ENCODE measurements around the gene STOX2. TPM values are rescaled to one million over a fixed set of nuclear protein-coding genes. Genes with fewer than 3 reads are reported as not detected.

The STOX2 gene
- total RNA-seq, 5 donors from 2014 or later (not counting 1 experiment from before 2014, with no cell fraction given): 0.22 to 0.50 TPM; not detected in 3

DNA sequence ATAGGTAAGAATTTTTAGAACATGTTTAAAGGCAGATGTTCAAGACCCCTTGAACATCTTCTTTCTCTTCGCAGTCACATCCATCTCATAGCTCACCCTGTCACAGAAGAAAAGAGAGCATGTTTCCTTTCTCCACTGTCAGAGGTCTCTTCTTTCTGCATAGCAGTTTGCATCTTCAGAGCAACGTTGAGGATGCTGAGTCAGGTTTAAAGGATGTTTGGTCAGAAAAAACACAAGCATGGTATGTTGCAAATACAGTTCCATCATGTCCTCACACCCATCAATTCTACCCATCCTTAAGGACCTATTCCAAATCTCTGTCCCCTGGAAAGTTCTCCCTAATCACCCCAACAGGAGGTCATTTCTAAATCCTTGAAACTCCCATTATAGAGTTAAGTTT is 84.8 kb downstream of the STOX2 start:
- Mint-ChIP-seq H3K9me3 (no peaks in the 10 kb centered on the region), H3K4me3 (no peak overlapping the region), H3K4me1 (no peaks in the 10 kb centered on the region), H3K27me3 (peaks cover 4 to 5% of the 10 kb centered on the region in 2 donors), H3K36me3 (no peaks in the 10 kb centered on the region), H3K27ac (no peak overlapping the region)
- Histone ChIP-seq H3K4me3 (ENCODE audit: control insufficient read depth in 1 of 2, extremely low read depth in 1 of 2, low read length in 1 of 2) (no peak overlapping the region), H3K4me1 (ENCODE audit: control insufficient read depth in 1 of 2, extremely low read depth in 1 of 2, insufficient read depth in 2 of 2, low read length in 2 of 2) (no peaks in the 10 kb centered on the region), H3K36me3 (ENCODE audit: control insufficient read depth in 2 of 2, extremely low read depth in 1 of 2, insufficient read depth in 1 of 2, low read length in 1 of 2) (no peaks in the 10 kb centered on the region), H3K27me3 (replicated peaks in 1 of 2; ENCODE audit: control insufficient read depth in 2 of 2, extremely low read depth in 1 of 2, insufficient read depth in 2 of 2, low read length in 1 of 2) (peaks cover 0 to 12% of the 10 kb centered on the region in 2 experiments), H3K27ac (ENCODE audit: low read length) (no peak overlapping the region), H3K9me3 (no peaks in the 10 kb centered on the region)
- POLR2A ChIA-PET: no interaction called here
- ATAC-seq (replicated peaks in 1 of 4): no peak
- no peak for DNase-seq
- CTCF ChIA-PET: no interaction called here
- no CpG with 5 or more reads among the region's 2 CpGs for WGBS (ENCODE audit: insufficient coverage)

DNA sequence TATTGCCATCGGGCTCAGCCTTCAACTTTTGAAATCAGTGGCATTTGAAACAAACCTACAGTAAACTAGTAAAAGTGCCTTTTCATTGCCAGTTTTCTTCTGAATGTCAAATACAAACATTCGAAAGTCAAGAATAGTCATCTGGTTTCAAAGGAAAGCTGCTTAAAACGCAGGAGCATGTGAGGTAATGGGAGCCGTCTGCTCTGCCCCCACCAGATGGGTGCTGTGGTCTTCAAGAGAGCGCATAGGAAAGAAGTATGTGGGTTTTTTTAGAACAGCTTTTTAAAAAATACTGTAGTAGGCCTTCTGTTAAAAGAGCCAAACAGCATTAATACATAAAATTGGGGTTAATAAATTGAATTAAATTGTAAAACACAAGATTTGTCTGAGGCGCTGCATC is 88.6 kb downstream of the STOX2 start:
- H3K27ac ChIP-seq (ENCODE audit: low read length): no peak overlapping the region
- no peaks in the 10 kb centered on the region for H3K36me3 ChIP-seq (ENCODE audit: control insufficient read depth in 2 of 2, extremely low read depth in 1 of 2, insufficient read depth in 1 of 2, low read length in 1 of 2)
- Mint-ChIP-seq H3K4me1 (no peaks in the 10 kb centered on the region), H3K4me3 (no peak overlapping the region), H3K27ac (no peak overlapping the region), H3K27me3 (peaks cover 5 to 7% of the 10 kb centered on the region in 2 donors), H3K36me3 (no peaks in the 10 kb centered on the region), H3K9me3 (no peaks in the 10 kb centered on the region)
- no peak for ATAC-seq (replicated peaks in 1 of 4)
- 60% methylated on average over 5 of the region's 6 CpGs for WGBS (ENCODE audit: insufficient coverage)
- H3K4me3 ChIP-seq (ENCODE audit: control insufficient read depth in 1 of 2, extremely low read depth in 1 of 2, low read length in 1 of 2): no peak overlapping the region
- CTCF ChIA-PET: no interaction called here
- DNase-seq: no peak
- no peaks in the 10 kb centered on the region for H3K9me3 ChIP-seq
- H3K27me3 ChIP-seq (replicated peaks in 1 of 2; ENCODE audit: control insufficient read depth in 2 of 2, extremely low read depth in 1 of 2, insufficient read depth in 2 of 2, low read length in 1 of 2): peaks cover 0 to 6% of the 10 kb centered on the region in 2 experiments
- POLR2A ChIA-PET: no interaction called here
- H3K4me1 ChIP-seq (ENCODE audit: control insufficient read depth in 1 of 2, extremely low read depth in 1 of 2, insufficient read depth in 2 of 2, low read length in 2 of 2): no peaks in the 10 kb centered on the region

DNA sequence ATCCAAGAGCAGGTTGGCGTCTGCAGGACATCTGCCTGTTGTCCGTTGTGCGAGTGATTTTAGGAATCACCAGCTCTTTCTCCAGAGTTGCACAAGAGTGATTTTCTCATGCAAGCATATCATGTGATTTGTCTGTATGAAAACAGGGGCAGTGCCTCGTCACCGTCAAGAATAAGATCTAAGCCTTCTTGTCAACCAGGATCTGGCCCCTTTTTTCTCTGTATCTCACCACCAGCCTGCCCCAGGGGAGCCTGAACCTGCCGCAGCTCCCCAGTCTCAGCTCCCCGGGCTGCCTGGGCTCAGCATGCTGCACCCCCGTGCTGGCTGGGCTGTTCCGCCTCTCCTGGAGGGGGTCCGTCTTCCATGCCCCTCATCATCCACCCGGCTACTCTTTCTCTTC is 90.5 kb downstream of the STOX2 start:
- DNase-seq (no peak), ATAC-seq (replicated peaks in 1 of 4) (no peak)
- Mint-ChIP-seq H3K9me3 (no peaks in the 10 kb centered on the region), H3K27ac (no peak overlapping the region), H3K36me3 (no peaks in the 10 kb centered on the region), H3K4me3 (no peak overlapping the region), H3K27me3 (peaks cover 5 to 7% of the 10 kb centered on the region in 2 donors), H3K4me1 (no peaks in the 10 kb centered on the region)
- Histone ChIP-seq H3K4me1 (ENCODE audit: control insufficient read depth in 1 of 2, extremely low read depth in 1 of 2, insufficient read depth in 2 of 2, low read length in 2 of 2) (no peaks in the 10 kb centered on the region), H3K27me3 (replicated peaks in 1 of 2; ENCODE audit: control insufficient read depth in 2 of 2, extremely low read depth in 1 of 2, insufficient read depth in 2 of 2, low read length in 1 of 2) (peaks cover 0 to 10% of the 10 kb centered on the region in 2 experiments), H3K4me3 (ENCODE audit: control insufficient read depth in 1 of 2, extremely low read depth in 1 of 2, low read length in 1 of 2) (no peak overlapping the region), H3K36me3 (ENCODE audit: control insufficient read depth in 2 of 2, extremely low read depth in 1 of 2, insufficient read depth in 1 of 2, low read length in 1 of 2) (no peaks in the 10 kb centered on the region), H3K27ac (ENCODE audit: low read length) (no peak overlapping the region), H3K9me3 (no peaks in the 10 kb centered on the region)
- ChIA-PET CTCF (no interaction called here), POLR2A (no interaction called here)
- WGBS (ENCODE audit: insufficient coverage): 88% methylated on average over 11 of the region's 11 CpGs

DNA sequence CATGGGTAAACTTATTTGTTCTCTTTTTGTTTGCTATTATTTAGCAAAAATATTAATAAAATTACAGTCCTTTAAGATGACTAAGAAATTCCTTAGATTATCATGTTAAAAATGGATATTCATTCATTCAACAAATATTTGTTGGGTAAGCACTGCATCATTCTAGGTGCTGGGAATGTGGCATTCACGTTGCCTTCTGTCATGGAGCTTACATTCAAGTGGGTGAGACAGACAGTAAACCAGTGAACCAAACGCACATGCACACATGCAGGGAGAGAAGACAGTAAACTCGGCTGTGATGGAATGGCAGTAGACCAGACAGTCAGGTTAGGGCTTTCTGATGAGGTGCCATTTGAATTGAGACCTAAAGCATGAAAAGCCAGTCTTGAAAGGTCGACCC is 91.8 kb downstream of the STOX2 start:
- Mint-ChIP-seq H3K27me3 (peaks cover 12 to 14% of the 10 kb centered on the region in 2 donors), H3K4me1 (no peaks in the 10 kb centered on the region), H3K27ac (no peak overlapping the region), H3K36me3 (no peaks in the 10 kb centered on the region), H3K4me3 (no peak overlapping the region), H3K9me3 (no peaks in the 10 kb centered on the region)
- Histone ChIP-seq H3K27me3 (replicated peaks in 1 of 2; ENCODE audit: control insufficient read depth in 2 of 2, extremely low read depth in 1 of 2, insufficient read depth in 2 of 2, low read length in 1 of 2) (peaks cover 0 to 11% of the 10 kb centered on the region in 2 experiments), H3K27ac (ENCODE audit: low read length) (no peak overlapping the region), H3K36me3 (ENCODE audit: control insufficient read depth in 2 of 2, extremely low read depth in 1 of 2, insufficient read depth in 1 of 2, low read length in 1 of 2) (no peaks in the 10 kb centered on the region), H3K4me3 (ENCODE audit: control insufficient read depth in 1 of 2, extremely low read depth in 1 of 2, low read length in 1 of 2) (no peak overlapping the region), H3K4me1 (ENCODE audit: control insufficient read depth in 1 of 2, extremely low read depth in 1 of 2, insufficient read depth in 2 of 2, low read length in 2 of 2) (no peaks in the 10 kb centered on the region), H3K9me3 (no peaks in the 10 kb centered on the region)
- ATAC-seq (replicated peaks in 1 of 4) (no peak), DNase-seq (no peak)
- 66% methylated on average over 4 of the region's 4 CpGs for WGBS (ENCODE audit: insufficient coverage)
- POLR2A ChIA-PET: no interaction called here
- CTCF ChIA-PET: no interaction called here

DNA sequence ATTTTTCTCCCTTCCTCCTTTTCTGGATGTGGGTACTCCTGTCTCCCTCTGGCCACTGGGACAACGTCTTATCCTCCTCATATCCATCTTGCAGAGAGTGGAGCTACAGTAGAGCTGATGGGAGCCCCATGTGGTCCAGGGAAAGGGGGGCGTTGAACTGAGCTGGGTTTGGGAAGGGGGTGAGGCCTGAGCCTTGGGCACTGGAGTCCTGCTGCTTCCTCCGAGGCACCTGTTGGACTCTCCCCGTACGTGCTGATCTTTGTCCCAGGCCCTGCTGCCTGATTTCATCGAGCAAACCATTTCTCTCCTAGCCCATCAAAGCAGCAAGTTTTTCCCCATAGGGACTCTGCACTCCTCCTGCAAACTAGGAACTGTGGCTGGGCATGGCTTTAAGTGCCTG is 94.3 kb downstream of the STOX2 start:
- H3K27me3 Mint-ChIP-seq: peaks cover 9 to 10% of the 10 kb centered on the region in 2 donors
- no peak overlapping the region for H3K27ac ChIP-seq (ENCODE audit: low read length)
- CTCF ChIA-PET: interaction anchor here in 1 of 2 donors (0.6 kb wide), 1 partner anchor 21 kb away, joined by 3 read pairs; no protein-coding TSS in a partner anchor
- ATAC-seq (replicated peaks in 1 of 4): no peak
- POLR2A ChIA-PET: no interaction called here
- no peaks in the 10 kb centered on the region for H3K9me3 Mint-ChIP-seq
- WGBS (ENCODE audit: insufficient coverage): 44% methylated on average over 1 of the region's 6 CpGs
- H3K4me3 Mint-ChIP-seq: no peak overlapping the region
- no peaks in the 10 kb centered on the region for H3K9me3 ChIP-seq
- H3K36me3 ChIP-seq (ENCODE audit: control insufficient read depth in 2 of 2, extremely low read depth in 1 of 2, insufficient read depth in 1 of 2, low read length in 1 of 2): no peaks in the 10 kb centered on the region
- peaks cover 0 to 14% of the 10 kb centered on the region in 2 experiments for H3K27me3 ChIP-seq (replicated peaks in 1 of 2; ENCODE audit: control insufficient read depth in 2 of 2, extremely low read depth in 1 of 2, insufficient read depth in 2 of 2, low read length in 1 of 2)
- H3K4me1 ChIP-seq (ENCODE audit: control insufficient read depth in 1 of 2, extremely low read depth in 1 of 2, insufficient read depth in 2 of 2, low read length in 2 of 2): no peaks in the 10 kb centered on the region
- DNase-seq: no peak
- H3K4me1 Mint-ChIP-seq: no peaks in the 10 kb centered on the region
- H3K4me3 ChIP-seq (ENCODE audit: control insufficient read depth in 1 of 2, extremely low read depth in 1 of 2, low read length in 1 of 2): no peak overlapping the region
- H3K36me3 Mint-ChIP-seq: no peaks in the 10 kb centered on the region
- H3K27ac Mint-ChIP-seq: no peak overlapping the region

DNA sequence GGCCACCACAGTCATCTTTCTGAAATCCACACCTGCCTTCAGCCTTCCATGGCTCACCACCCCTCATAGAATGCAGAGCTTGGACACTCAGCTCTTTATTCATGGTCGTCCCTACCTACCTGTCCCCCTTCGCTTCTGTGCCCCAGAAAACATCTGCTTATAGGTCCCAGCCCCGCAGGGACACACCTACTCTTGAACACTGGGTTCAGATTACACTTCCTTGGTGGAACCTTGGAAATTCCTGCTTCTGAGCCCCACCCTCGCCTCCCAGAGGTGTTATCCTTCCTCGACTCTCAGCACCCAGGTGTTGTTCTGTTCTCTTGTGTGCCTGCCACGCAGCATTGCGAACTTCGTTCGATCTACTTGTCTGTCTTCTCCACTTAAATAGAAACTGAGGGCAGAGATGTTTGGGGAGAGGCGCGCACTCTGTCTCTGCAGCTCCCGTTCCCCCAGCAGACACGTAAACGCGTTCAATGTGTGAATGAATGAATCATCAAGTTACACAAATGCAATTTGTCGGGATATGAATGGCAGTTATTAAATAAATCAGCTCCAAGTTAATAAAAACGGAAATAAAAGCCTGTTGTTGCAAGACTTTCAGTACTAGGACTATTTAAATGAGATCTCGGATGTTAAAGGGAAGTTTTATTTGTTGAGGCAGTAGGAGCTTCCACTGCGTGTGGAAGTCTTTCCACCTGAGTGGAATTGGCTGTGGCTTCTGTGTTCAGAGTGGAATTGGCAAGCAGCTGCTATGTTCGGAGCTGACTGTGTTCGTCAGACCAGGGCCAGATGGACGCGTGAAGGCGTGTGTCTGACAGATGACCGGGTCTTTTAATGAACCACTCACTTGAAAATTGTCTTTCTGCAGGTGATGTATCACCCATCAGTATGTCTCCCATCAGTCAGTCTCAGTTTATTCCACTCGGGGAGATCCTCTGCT is 95.6 kb downstream of the STOX2 start:
- Histone ChIP-seq H3K27ac (ENCODE audit: low read length) (no peak overlapping the region), H3K4me3 (ENCODE audit: control insufficient read depth in 1 of 2, extremely low read depth in 1 of 2, low read length in 1 of 2) (no peak overlapping the region), H3K4me1 (ENCODE audit: control insufficient read depth in 1 of 2, extremely low read depth in 1 of 2, insufficient read depth in 2 of 2, low read length in 2 of 2) (no peaks in the 10 kb centered on the region), H3K36me3 (ENCODE audit: control insufficient read depth in 2 of 2, extremely low read depth in 1 of 2, insufficient read depth in 1 of 2, low read length in 1 of 2) (no peaks in the 10 kb centered on the region), H3K27me3 (replicated peaks in 1 of 2; ENCODE audit: control insufficient read depth in 2 of 2, extremely low read depth in 1 of 2, insufficient read depth in 2 of 2, low read length in 1 of 2) (peaks cover 0 to 11% of the 10 kb centered on the region in 2 experiments), H3K9me3 (no peaks in the 10 kb centered on the region)
- ATAC-seq (replicated peaks in 1 of 4): no peak
- no peak overlapping the region for H3K4me3 Mint-ChIP-seq
- peaks cover 9 to 10% of the 10 kb centered on the region in 2 donors for H3K27me3 Mint-ChIP-seq
- 75% methylated on average over 7 of the region's 26 CpGs for WGBS (ENCODE audit: insufficient coverage)
- ChIA-PET POLR2A (no interaction called here), CTCF (no interaction called here)
- H3K36me3 Mint-ChIP-seq: no peaks in the 10 kb centered on the region
- H3K27ac Mint-ChIP-seq: no peak overlapping the region
- no peaks in the 10 kb centered on the region for H3K9me3 Mint-ChIP-seq
- no peaks in the 10 kb centered on the region for H3K4me1 Mint-ChIP-seq
- DNase-seq: no peak

All from T-cell (primary cell).